Activated T-helper 1 cell treated with anti-CD3 and anti-CD28 coated beads, Interleukin-2, amount 50 U/mL, for 16 hours (primary cell): Measurements from ENCODE around the gene PGBD1.
"Not testable (repeated sequence)": the region's sequence is repeated elsewhere in the genome, so short reads cannot be mapped to it uniquely, and the experiment has no call there.

Source experiments
- DNase-seq, 2 donors: peaks; one replicate each; pipeline ENCODE4 v3.0.0-alpha.2; 2020; ENCODE audit warnings: low read depth in 1 of 2, low spot score in 1 of 2

Gene PGBD1

GRCh38 chr6:28266962-28267694 is 14.2 kb upstream of the PGBD1 start, which contains the start of gene ZSCAN26:
Gene ZSCAN26 (plus strand): TSS chr6:28267143. CDS start chr6:28271920, 4,777 bp downstream.
- DNase-seq = peak; percentile 62 to 76

DNA sequence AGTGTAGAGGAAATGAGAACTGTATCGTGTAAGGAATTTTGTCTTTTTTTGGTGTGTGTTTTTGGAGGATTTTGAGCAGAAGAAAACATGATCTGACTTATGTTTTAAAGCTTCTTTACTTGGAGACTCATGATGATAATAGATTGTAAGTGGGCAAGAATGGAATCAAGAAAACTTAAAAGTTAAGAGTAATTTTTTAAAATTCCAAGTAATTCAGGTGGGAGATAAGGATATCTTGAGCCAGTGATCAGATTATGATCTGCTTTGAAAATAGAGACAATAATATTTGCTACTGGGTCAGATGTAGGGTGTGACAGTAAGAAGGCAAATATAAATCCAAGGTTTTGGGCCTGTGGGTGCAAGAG is 13.7 kb upstream of the PGBD1 start:
- DNase-seq = no peak

GRCh38 chr6:28269492-28269891 is 11.9 kb upstream of the PGBD1 start:
- DNase-seq = no peak

- DNase-seq = no peak
Measured at GRCh38 chr6:28274888-28275287, 6.5 kb upstream of the PGBD1 start.

GRCh38 chr6:28277746-28278145 is 3.6 kb upstream of the PGBD1 start:
- DNase-seq = no peak

GRCh38 chr6:28280595-28281287 is 631 bp upstream of the PGBD1 start:
- no peak for DNase-seq

GRCh38 chr6:28282926-28283325 is 1.6 kb downstream of the PGBD1 start:
- DNase-seq = no peak

DNA sequence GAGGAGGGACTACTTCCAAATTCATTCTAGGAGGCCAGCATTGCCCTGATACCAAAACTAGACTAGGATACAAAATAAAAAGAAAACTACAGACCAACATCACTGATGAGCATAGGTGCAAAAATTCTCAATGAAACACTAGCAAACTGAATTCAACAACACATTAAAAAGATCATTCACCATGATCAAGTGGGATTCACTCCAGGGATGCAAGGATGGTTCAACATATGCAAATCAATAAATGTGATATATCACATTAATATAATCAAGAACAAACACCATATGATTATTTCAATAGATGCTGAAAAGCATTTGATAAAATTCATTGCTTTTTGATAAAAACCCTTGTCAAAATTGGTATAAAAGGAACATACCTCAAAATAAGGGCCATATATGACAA is 10.2 kb downstream of the PGBD1 start:
- no peak for DNase-seq

- no peak for DNase-seq
Measured at GRCh38 chr6:28295326-28295725, 14.0 kb downstream of the PGBD1 start.

GRCh38 chr6:28296520-28297060 is 15.2 kb downstream of the PGBD1 start:
- DNase-seq = no peak

DNA sequence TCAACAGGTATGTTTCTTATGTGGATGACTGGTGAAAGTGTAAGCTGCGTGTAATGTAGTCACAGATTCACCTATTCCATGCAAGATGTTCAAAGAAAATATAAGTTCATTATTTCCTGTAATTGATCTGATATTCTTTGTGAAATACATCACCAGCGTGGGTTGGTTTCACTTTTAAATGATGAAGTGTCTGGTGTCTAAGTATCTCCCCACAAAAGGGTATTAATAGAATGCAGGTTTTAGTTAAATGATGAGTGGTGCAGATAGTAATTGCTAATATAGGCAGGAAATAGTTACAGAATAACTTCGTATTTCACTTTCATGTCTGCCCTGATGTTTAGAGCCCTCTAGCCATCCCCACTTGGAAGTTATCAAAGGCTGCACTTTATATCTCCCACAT is 22.2 kb downstream of the PGBD1 start:
- DNase-seq = no peak

DNA sequence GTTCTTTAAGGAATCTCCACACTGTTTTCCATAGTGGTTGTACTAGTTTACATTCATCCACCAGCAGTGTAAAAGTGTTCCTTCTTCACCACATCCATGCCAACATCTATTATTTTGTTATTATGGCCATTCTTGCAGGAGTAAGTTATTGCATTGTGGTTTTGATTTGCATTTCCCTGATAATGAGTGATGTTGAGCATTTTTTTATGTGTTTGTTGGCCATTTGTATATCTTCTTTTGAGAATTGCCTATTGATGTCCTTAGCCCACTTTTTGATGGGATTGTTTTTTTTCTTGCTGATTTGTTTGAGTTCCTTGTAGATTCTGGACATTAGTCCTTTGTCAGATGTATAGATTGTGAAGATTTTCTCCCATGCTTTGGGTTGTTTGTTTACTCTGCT is 25.0 kb downstream of the PGBD1 start:
- DNase-seq = not testable (repeated sequence)

DNA sequence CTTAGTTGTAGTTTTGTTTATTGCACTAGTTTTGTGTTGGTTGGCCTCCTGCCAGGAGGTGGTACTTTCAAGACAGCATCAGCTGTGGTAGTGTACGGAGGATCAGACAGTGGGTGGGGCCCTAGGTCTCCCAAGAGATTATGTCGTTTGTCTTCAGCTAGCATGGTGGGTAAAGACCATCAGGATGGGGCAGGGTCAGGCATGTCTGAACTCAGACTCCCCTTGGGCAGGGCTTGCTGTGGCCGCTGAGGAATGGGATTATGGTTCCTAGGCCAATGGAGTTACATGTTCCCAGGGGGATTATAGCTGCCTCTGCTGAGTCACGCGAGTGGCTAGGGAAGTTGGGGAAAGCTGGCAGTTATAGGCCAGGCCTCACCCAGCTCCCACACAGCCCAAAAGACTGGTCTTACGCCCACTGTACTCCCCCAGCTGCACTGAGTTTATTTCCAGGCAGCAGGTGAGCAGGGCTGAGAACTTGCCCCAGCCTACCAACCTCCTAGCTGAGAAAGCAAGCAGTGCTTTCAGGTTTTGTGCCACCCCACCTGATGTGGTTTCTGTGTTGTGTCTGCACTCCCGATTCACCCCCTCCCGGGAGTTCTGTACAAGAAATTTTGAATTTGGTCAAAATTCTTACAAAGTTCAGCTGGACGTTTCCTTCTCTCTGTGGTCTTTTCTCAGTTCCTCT is 29.9 kb downstream of the PGBD1 start:
- no peak for DNase-seq

DNA sequence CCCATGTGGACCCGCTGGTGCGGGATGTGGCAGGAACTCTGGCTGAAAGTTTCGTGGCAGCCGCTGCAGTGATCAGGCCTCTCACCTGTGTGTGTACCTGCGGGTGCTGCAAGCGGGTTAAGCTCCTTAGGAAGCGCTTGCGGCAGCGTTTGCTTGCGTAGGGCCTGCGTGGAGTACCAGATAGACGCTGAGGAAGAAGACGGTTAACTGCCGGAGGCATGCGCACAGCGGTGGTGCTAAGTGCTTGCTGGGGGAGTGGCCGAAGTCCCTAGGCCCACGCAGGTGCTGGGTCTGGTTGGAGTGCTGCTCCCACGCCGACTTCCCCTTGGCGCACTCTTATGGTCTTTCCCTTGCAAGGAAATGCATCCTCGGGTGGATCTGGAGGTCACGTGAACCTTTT is 31.6 kb downstream of the PGBD1 start:
- DNase-seq = no peak

DNA sequence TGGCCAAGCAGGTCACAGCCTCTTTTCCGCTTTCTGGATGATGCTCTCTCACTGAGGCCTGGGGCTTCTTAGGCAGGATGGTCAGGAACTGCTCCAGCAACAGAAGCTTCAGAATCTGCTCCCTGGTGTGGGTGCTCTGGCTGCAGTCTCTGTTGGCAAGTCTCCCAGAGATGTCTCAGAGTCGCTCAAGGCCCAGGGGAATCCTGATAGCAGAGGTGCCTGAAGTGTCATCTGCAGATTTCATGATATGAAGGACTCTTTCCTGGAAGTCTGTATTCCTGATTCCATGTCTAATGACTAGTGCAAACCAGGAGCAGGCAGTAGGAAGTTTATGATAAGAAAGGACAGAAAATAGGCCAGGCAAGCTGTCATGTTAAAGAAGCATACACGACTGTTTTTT is 34.3 kb downstream of the PGBD1 start:
- DNase-seq = no peak

GRCh38 chr6:28317866-28318265 is 36.5 kb downstream of the PGBD1 start:
- DNase-seq = not testable (repeated sequence)

DNA sequence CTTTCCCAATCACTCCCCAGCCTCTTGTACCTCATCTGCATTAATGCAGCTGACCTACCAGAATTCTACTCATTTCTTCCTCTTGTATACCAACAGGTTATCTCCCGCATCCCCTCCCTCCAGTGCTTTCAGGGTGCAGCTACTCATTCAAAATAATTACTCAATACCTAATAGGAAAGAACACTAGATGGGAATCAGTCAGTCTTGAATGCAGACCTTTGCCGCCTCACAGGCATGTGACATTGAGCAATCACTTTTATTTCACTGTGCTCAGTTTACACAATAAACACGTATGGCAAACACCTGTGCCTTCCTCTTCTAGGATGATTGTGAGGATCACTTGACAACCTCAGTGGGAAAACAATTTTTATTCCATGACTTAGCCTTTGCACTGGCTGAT is 41.3 kb downstream of the PGBD1 start:
- no peak for DNase-seq

DNA sequence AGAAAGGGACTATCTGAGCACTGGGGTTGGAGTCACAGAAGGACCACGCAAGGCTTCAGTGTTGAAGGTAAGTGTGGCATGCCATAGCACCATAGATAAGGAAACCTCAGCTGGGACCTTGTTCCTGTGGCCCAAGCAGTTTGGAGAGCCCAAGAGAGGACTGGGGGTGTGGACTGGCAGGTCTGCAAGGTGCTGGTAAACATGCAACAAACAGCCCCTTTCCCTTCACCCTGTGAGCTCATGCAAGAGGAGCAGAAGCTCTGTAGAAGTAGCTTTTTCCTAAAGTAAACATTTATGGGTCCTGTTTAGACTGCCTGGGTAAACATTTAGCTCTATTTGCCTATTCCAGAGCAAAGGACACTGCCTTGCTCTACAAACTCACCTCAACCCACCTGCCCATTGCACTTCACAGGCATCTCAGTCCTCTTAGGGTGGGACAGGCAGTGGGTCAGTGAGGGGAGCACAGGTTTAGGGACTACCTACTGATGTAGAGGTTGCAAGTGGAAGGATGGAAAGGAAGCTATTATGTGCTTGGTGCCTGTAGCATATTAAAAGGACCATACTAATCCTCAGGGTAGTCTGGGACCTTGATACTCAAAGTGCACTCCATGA is 42.5 kb downstream of the PGBD1 start:
- DNase-seq = no peak

GRCh38 chr6:28326371-28326948 is 45.1 kb downstream of the PGBD1 start:
- DNase-seq = no peak

- no peak for DNase-seq
Measured at GRCh38 chr6:28330041-28330440, 48.7 kb downstream of the PGBD1 start.

DNA sequence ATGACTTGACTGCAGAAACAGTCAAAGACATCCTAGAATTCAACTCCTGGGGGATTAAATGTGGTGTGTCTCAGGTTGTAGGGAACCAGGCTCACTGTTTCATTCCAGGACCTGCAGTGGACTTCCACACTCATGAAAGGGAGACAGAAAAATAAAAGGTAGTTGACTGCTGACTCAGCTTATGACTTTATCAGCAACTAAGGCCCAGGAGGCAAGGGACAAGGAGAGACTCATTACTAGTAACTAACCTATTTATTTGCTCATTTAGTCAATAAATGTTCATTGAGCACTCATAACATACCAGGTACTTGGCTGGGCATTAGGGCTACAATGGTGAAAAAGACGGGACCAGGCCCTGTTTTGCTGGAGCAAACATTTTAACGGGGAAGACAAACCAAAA is 51.7 kb downstream of the PGBD1 start:
- no peak for DNase-seq
